Neural cell (in vitro differentiated cells): ENCODE results near the gene ESD.

ENCODE experiments used
- EP300 ChIP-seq: fragments of 450-650 bp; conservative IDR thresholded peaks from 2 replicates; pipeline ENCODE4 v1.6.1; 2014; ENCODE audit warnings: antibody characterized with exemption, mild to moderate bottlenecking, moderate library complexity; ENCODE audit not compliant: poor library complexity, severe bottlenecking
- EZH2 ChIP-seq: fragments of 200-600, 300-800 bp; shearing (Covaris generic), sonication (generic); IDR thresholded peaks from 2 replicates; pipeline ENCODE4 v1.6.1; 2014; ENCODE audit warnings: antibody characterized with exemption, low read length, borderline replicate concordance, mild to moderate bottlenecking; ENCODE audit not compliant: insufficient read depth, poor library complexity, severe bottlenecking
- POLR2AphosphoS5 ChIP-seq: IDR thresholded peaks from 2 replicates; pipeline ENCODE4 v1.6.1; 2012
- RAD21 ChIP-seq: fragments of 450-650 bp; conservative IDR thresholded peaks from 2 replicates; pipeline ENCODE4 v1.6.1; 2014; ENCODE audit warnings: antibody characterized with exemption, mild to moderate bottlenecking, moderate library complexity
- SMC3 ChIP-seq: fragments of 450-650 bp; conservative IDR thresholded peaks from 2 replicates; pipeline ENCODE4 v1.6.1; 2014; ENCODE audit warnings: antibody characterized with exemption, mild to moderate bottlenecking, moderate library complexity; ENCODE audit not compliant: poor library complexity
- TAF1 ChIP-seq: IDR thresholded peaks from 2 replicates; pipeline ENCODE4 v1.6.1; 2012; ENCODE audit warnings: low read depth
- TF ChIP-seq, protein P1 (sequence below): fragments of 450-650 bp; IDR thresholded peaks from 2 replicates; pipeline ENCODE4 v1.5.1; 2014; ENCODE audit warnings: antibody characterized with exemption, mild to moderate bottlenecking, moderate library complexity; ENCODE audit not compliant: poor library complexity, severe bottlenecking
- TF ChIP-seq, protein P2 (sequence below): IDR thresholded peaks from 2 replicates; pipeline ENCODE4 v1.6.1; 2012; ENCODE audit warnings: borderline replicate concordance

DNA sequence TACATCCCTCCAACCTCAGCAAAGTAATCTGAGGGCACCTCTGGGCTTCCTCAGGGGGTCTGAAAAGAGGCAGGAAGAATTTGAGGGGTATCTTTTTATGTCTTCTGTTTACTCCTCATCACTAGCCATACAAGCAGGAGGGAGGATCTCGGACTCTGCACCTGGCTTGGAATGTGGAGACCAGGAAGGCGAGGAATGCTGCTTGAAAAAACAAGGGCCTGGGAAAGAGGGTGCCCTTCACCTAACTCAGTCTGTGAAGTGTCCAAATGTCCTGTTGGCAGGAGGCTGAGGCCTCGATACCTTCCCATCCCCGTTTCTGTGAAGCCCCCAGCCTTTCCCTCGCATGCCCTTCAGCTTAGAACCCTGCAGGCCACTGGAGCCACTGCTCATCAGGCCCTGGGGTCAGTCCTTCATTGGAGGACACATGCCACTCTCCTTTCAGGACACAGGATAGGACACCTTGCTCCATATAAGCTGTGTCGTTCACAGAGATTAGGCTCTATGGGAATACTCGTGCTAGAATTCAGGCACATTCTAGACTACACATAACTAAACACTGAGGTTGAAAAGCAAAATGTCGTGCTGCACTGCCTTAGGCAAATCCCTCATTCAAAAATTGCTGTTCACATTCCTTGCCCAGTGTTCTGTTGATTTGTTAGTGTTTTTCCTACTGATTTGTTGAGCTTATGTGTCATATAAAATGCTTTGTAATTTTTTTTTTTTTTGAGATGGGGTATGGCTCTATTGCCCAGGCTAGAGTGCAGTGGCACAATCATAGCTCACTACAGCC, 49.7 kb downstream of the ESD start:
- TF ChIP-seq, protein P1, sequence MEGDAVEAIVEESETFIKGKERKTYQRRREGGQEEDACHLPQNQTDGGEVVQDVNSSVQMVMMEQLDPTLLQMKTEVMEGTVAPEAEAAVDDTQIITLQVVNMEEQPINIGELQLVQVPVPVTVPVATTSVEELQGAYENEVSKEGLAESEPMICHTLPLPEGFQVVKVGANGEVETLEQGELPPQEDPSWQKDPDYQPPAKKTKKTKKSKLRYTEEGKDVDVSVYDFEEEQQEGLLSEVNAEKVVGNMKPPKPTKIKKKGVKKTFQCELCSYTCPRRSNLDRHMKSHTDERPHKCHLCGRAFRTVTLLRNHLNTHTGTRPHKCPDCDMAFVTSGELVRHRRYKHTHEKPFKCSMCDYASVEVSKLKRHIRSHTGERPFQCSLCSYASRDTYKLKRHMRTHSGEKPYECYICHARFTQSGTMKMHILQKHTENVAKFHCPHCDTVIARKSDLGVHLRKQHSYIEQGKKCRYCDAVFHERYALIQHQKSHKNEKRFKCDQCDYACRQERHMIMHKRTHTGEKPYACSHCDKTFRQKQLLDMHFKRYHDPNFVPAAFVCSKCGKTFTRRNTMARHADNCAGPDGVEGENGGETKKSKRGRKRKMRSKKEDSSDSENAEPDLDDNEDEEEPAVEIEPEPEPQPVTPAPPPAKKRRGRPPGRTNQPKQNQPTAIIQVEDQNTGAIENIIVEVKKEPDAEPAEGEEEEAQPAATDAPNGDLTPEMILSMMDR, result no peak
- TF ChIP-seq, protein P2, sequence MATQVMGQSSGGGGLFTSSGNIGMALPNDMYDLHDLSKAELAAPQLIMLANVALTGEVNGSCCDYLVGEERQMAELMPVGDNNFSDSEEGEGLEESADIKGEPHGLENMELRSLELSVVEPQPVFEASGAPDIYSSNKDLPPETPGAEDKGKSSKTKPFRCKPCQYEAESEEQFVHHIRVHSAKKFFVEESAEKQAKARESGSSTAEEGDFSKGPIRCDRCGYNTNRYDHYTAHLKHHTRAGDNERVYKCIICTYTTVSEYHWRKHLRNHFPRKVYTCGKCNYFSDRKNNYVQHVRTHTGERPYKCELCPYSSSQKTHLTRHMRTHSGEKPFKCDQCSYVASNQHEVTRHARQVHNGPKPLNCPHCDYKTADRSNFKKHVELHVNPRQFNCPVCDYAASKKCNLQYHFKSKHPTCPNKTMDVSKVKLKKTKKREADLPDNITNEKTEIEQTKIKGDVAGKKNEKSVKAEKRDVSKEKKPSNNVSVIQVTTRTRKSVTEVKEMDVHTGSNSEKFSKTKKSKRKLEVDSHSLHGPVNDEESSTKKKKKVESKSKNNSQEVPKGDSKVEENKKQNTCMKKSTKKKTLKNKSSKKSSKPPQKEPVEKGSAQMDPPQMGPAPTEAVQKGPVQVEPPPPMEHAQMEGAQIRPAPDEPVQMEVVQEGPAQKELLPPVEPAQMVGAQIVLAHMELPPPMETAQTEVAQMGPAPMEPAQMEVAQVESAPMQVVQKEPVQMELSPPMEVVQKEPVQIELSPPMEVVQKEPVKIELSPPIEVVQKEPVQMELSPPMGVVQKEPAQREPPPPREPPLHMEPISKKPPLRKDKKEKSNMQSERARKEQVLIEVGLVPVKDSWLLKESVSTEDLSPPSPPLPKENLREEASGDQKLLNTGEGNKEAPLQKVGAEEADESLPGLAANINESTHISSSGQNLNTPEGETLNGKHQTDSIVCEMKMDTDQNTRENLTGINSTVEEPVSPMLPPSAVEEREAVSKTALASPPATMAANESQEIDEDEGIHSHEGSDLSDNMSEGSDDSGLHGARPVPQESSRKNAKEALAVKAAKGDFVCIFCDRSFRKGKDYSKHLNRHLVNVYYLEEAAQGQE, result no peak
- TF ChIP-seq RAD21, result no peak
- TF ChIP-seq EZH2, result no peak
- no peak for TF ChIP-seq POLR2AphosphoS5
- TF ChIP-seq TAF1, result no peak
- TF ChIP-seq EP300, result no peak
- no peak for TF ChIP-seq SMC3
